HEK293 (cell line): ENCODE data around the gene KIF1A.

Source experiments
- SETDB1 ChIP-seq: IDR thresholded peaks from one replicate; pipeline ENCODE4 v1.6.1; 2017; ENCODE audit warnings: mild to moderate bottlenecking, low read length, moderate library complexity, mixed read lengths; ENCODE audit not compliant: insufficient read length
- ZBTB7A ChIP-seq: fragments of 450-650 bp; formaldehyde crosslinking; IDR thresholded peaks from 2 replicates; pipeline ENCODE4 v1.5.1; 2016; ENCODE audit warnings: low read depth, missing biosample characterization, missing genetic modification characterization
- ZNF221 ChIP-seq: fragments of 450-650 bp; formaldehyde crosslinking; IDR thresholded peaks from 2 replicates; pipeline ENCODE4 v1.5.1; 2017; ENCODE audit warnings: missing biosample characterization, missing genetic modification characterization, borderline replicate concordance
- ZNF274 ChIP-seq, 2 experiments: fragments of 200-500 bp in 1 of 2; fragments of 450-650 bp in 1 of 2; sonication (Bioruptor generic) in 1 of 2; formaldehyde crosslinking in 1 of 2; IDR thresholded peaks; 2 replicates each; pipeline versions ENCODE4 v1.5.1 to v1.6.1; 2014 to 2016; ENCODE audit warnings: borderline replicate concordance in 1 of 2, inconsistent platforms in 1 of 2, low read length in 1 of 2, missing biosample characterization in 1 of 2, missing genetic modification characterization in 1 of 2
- ZNF335 ChIP-seq: fragments of 450-650 bp; formaldehyde crosslinking; conservative IDR thresholded peaks from 2 replicates; pipeline ENCODE4 v1.5.1; 2016; ENCODE audit warnings: missing biosample characterization, missing genetic modification characterization
- ZNF776 ChIP-seq: fragments of 450-650 bp; formaldehyde crosslinking; IDR thresholded peaks from 2 replicates; pipeline ENCODE4 v1.5.0; 2017; ENCODE audit warnings: missing biosample characterization, missing genetic modification characterization, borderline replicate concordance
- TF ChIP-seq, protein P1 (sequence below): fragments of 450-650 bp; formaldehyde crosslinking; IDR thresholded peaks from 2 replicates; pipeline ENCODE4 v1.5.1; 2016; ENCODE audit warnings: missing biosample characterization, missing genetic modification characterization

DNA sequence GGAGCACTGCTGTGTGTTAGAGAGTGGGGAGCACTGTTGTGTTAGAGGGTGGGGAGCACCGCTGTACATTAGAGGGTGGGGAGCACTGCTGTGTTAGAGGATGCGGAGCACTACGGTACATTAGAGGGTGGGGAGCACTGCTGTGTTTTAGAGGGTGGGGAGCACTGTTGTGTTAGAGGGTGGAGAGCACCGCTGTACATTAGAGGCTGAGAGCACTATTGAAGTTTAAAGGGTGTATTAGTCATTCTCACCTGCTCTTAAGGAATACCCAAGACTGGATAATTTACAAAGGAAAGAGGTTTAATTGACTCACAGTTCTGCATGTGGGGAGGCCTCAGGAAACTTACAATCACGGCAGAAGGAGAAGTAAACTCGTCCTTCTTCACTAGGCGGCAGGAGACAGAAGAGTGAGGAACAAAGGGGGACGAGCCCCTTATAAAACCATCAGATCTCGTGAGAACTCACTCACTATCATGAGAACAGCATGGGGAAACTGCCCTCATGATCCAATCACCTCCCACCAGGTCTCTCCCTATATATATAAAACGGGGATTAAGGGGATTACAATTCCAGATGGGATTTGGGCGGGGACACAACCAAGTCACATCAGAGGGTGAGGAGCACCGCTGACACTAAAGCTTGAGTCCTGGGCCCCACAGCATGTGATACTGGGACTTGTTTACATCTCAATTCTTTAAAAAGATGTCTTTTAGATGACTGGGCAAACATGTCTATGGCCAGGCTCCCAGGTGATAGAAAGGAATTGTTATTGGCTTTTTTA, 29.1 kb upstream of the KIF1A start:
- no peak for TF ChIP-seq ZNF335 (tag by site-specific recombination)
- no peak for TF ChIP-seq ZBTB7A (tag by site-specific recombination)
- TF ChIP-seq, protein P1, sequence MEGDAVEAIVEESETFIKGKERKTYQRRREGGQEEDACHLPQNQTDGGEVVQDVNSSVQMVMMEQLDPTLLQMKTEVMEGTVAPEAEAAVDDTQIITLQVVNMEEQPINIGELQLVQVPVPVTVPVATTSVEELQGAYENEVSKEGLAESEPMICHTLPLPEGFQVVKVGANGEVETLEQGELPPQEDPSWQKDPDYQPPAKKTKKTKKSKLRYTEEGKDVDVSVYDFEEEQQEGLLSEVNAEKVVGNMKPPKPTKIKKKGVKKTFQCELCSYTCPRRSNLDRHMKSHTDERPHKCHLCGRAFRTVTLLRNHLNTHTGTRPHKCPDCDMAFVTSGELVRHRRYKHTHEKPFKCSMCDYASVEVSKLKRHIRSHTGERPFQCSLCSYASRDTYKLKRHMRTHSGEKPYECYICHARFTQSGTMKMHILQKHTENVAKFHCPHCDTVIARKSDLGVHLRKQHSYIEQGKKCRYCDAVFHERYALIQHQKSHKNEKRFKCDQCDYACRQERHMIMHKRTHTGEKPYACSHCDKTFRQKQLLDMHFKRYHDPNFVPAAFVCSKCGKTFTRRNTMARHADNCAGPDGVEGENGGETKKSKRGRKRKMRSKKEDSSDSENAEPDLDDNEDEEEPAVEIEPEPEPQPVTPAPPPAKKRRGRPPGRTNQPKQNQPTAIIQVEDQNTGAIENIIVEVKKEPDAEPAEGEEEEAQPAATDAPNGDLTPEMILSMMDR (tag by site-specific recombination): no peak
- no peak for TF ChIP-seq ZNF776 (tag by site-specific recombination)
- TF ChIP-seq ZNF274 (IDR thresholded peaks at IDR 0.05; ENCODE audit: low read length): no peak
- TF ChIP-seq ZNF274 (tag by site-specific recombination; IDR thresholded peaks at IDR 0.05; ENCODE audit: borderline replicate concordance): no peak
- TF ChIP-seq SETDB1: no peak
- TF ChIP-seq ZNF221 (tag by site-specific recombination): no peak
